Endodermal cell (in vitro differentiated cells): ENCODE data around the gene THSD8. TPM values are rescaled to one million over a fixed set of nuclear protein-coding genes. Genes with fewer than 3 reads are reported as not detected.

Experiments
- DNase-seq: peaks from one replicate; pipeline ENCODE4 v3.0.0-alpha.2; 2017
- H3K27ac ChIP-seq: 2 replicates; pipeline ENCODE4 v1.5.1; 2013; ENCODE audit warnings: mild to moderate bottlenecking, low read depth, low read length, moderate library complexity
- H3K27me3 ChIP-seq: 2 replicates; pipeline ENCODE4 v1.6.1; 2013; ENCODE audit warnings: mild to moderate bottlenecking, low read length, moderate library complexity; ENCODE audit not compliant: insufficient read depth, control insufficient read depth, poor library complexity, severe bottlenecking
- H3K36me3 ChIP-seq: 2 replicates; pipeline ENCODE4 v1.7.0; 2013; ENCODE audit warnings: mild to moderate bottlenecking, low read length, moderate library complexity; ENCODE audit not compliant: control insufficient read depth, insufficient read depth
- H3K4me1 ChIP-seq: one replicate; pipeline ENCODE4 v1.7.0; 2013; ENCODE audit warnings: low read length; ENCODE audit not compliant: control insufficient read depth, insufficient read depth
- H3K4me3 ChIP-seq: 2 replicates; pipeline ENCODE4 v1.5.1; 2013; ENCODE audit warnings: mild to moderate bottlenecking, low read length, moderate library complexity
- H3K9ac ChIP-seq: 2 replicates; pipeline ENCODE4 v1.6.1; 2013; ENCODE audit warnings: mild to moderate bottlenecking, low read length, moderate library complexity; ENCODE audit not compliant: poor library complexity, severe bottlenecking; ENCODE audit errors: extremely low read depth
- H3K9me3 ChIP-seq: 2 replicates; pipeline ENCODE4 v1.6.1; 2013; ENCODE audit warnings: mild to moderate bottlenecking, low read length, moderate library complexity; ENCODE audit not compliant: control insufficient read depth
- H3K27ac Mint-ChIP-seq: 2 replicates; pipeline ENCODE4 v1.8.0; 2020; ENCODE audit warnings: mixed read lengths
- H3K27me3 Mint-ChIP-seq: 2 replicates; pipeline ENCODE4 v1.8.0; 2021; ENCODE audit warnings: mild to moderate bottlenecking, mixed read lengths; ENCODE audit not compliant: insufficient read depth
- H3K36me3 Mint-ChIP-seq: 2 replicates; pipeline ENCODE4 v1.8.0; 2020; ENCODE audit warnings: low read depth, mixed read lengths
- H3K4me1 Mint-ChIP-seq: 2 replicates; pipeline ENCODE4 v1.8.0; 2020; ENCODE audit warnings: mixed read lengths
- H3K4me3 Mint-ChIP-seq: 2 replicates; pipeline ENCODE4 v1.8.0; 2020; ENCODE audit warnings: mild to moderate bottlenecking, moderate library complexity, mixed read lengths
- H3K9me3 Mint-ChIP-seq: 2 replicates; pipeline ENCODE4 v1.8.0; 2020; ENCODE audit warnings: mild to moderate bottlenecking, mixed read lengths
- CTCF ChIP-seq: fragments of 200-600 bp; sonication (generic); conservative IDR thresholded peaks from 2 replicates; pipeline ENCODE4 v1.5.0; 2021; ENCODE audit warnings: antibody characterized with exemption, mild to moderate bottlenecking
- WGBS, 2 experiments: methylation state at CpG; one replicate each; pipeline versions ENCODE4 v1.1.5 to v1.1.7; 2013; ENCODE audit warnings: missing lambda C conversion rate in 2 of 2, mixed read lengths in 1 of 2; ENCODE audit not compliant: insufficient coverage in 1 of 2, insufficient read length in 1 of 2; 5-methylcytosine and 5-hydroxymethylcytosine counted together
- microRNA-seq: library from miRNA; unstranded; fragments of <30 nt; microRNA quantifications from one replicate; pipeline ENCODE4 v1.2.0, GENCODE V29; 2020; ENCODE audit warnings: borderline microRNAs expressed
- total RNA-seq, 2 donors: library from RNA; stranded (reverse); fragmentation: NEBNext Ultra II Directional in 1 of 2; extraction: Animal tissue kit (Norgen Biotek cat#: 25700) in 1 of 2; gene quantifications; 2 replicates in 1 of 2; 3 replicates in 1 of 2; pipeline ENCODE4 v1.2.1, GENCODE V29; 2021

Gene THSD8
- total RNA-seq, 2 donors from 2014 or later = 34.4 to 57.4 TPM

GRCh38 chr19:12847159-12848139, 45.6 kb downstream of the THSD8 start:
- H3K9me3 ChIP-seq = no peaks in the 10 kb centered on the region
- H3K27ac ChIP-seq = no peak overlapping the region
- H3K9me3 Mint-ChIP-seq = no peaks in the 10 kb centered on the region
- no peaks in the 10 kb centered on the region for H3K36me3 Mint-ChIP-seq
- H3K4me3 ChIP-seq = no peak overlapping the region
- no peak overlapping the region for H3K9ac ChIP-seq
- peaks cover 31% of the 10 kb centered on the region for H3K27me3 Mint-ChIP-seq
- no peaks in the 10 kb centered on the region for H3K36me3 ChIP-seq
- H3K27ac Mint-ChIP-seq = peak overlapping the region; percentile 35
- H3K4me3 Mint-ChIP-seq = peak overlapping the region; percentile 26
- WGBS, 2 experiments = 32 to 48% methylated on average over 35 to 69 of the region's 69 CpGs
- TF ChIP-seq CTCF = peak; percentile 100
- H3K4me1 Mint-ChIP-seq = no peaks in the 10 kb centered on the region
- H3K27me3 ChIP-seq = peaks cover 4% of the 10 kb centered on the region
- peak; percentile 98 for DNase-seq
- no peaks in the 10 kb centered on the region for H3K4me1 ChIP-seq

Small RNA genes within 50 kb of the gene (microRNA-seq; reads per million reads assigned to microRNA genes)
- gene MIR5684 (not detected), gene MIR6794 (not detected)

Other genes with a start within 250 kb of the THSD8 start
- 10 to 100 TPM; 10.6 to 11.2 TPM for gene ZNF490, start 191.3 kb upstream of the THSD8 start, total RNA-seq
- gene ZNF791, start 191.1 kb upstream of the THSD8 start, total RNA-seq = 10 to 100 TPM; 23.2 to 32.1 TPM
- gene MAN2B1, start 135.3 kb upstream of the THSD8 start, total RNA-seq = 100 to 1,000 TPM; 101 to 113 TPM
- gene WDR83, start 135.3 kb upstream of the THSD8 start, total RNA-seq = 10 to 100 TPM; 18.8 to 26.2 TPM
- gene DHPS, start 120.2 kb upstream of the THSD8 start, total RNA-seq = 10 to 100 TPM; 76.1 to 98.5 TPM
- gene GNG14, start 114.1 kb upstream of the THSD8 start, total RNA-seq = not detected
- 10 to 100 TPM; 12.6 to 14.7 TPM for gene FBXW9, start 105.4 kb upstream of the THSD8 start, total RNA-seq
- 100 to 1,000 TPM; 106 to 113 TPM for gene TNPO2, start 78.1 kb upstream of the THSD8 start, total RNA-seq
- 100 to 1,000 TPM; 103 to 125 TPM for gene TRIR, start 67.4 kb upstream of the THSD8 start, total RNA-seq
- gene GET3, start 64.6 kb upstream of the THSD8 start, total RNA-seq = 100 to 1,000 TPM in 1 of 2 donors, 10 to 100 TPM in 1; 97.8 to 102 TPM
- 1 to 10 TPM in 1 of 2 donors, under 1 TPM in 1; 0.95 to 1.2 TPM for gene BEST2, start 50.3 kb upstream of the THSD8 start, total RNA-seq
- gene HOOK2, start 26.5 kb upstream of the THSD8 start, total RNA-seq = 100 to 1,000 TPM in 1 of 2 donors, 10 to 100 TPM in 1; 82.1 to 103 TPM
- gene JUNB, start 10.6 kb upstream of the THSD8 start, total RNA-seq = 1 to 10 TPM; 6.7 to 7.2 TPM
- gene PRDX2, start 269 bp upstream of the THSD8 start, total RNA-seq = 100 to 1,000 TPM; 429 to 507 TPM
- gene RNASEH2A, start 4.5 kb downstream of the THSD8 start, total RNA-seq = 10 to 100 TPM; 51.0 to 97.1 TPM
- gene RTBDN, start 32.5 kb downstream of the THSD8 start, total RNA-seq = 1 to 10 TPM in 1 of 2 donors, under 1 TPM in 1; 0.68 to 1.7 TPM
- 10 to 100 TPM in 1 of 2 donors, 1 to 10 TPM in 1; 6.9 to 18.5 TPM for gene MAST1, start 36.4 kb downstream of the THSD8 start, total RNA-seq
- 10 to 100 TPM; 20.8 to 32.3 TPM for gene DNASE2, start 79.4 kb downstream of the THSD8 start, total RNA-seq
- 1 to 10 TPM in 1 of 2 donors, under 1 TPM in 1; 0.91 to 1.0 TPM for gene KLF1, start 85.1 kb downstream of the THSD8 start, total RNA-seq
- gene GCDH, start 89.1 kb downstream of the THSD8 start, total RNA-seq = 10 to 100 TPM; 58.1 to 62.9 TPM
- 1 to 10 TPM; 2.4 to 3.9 TPM for gene SYCE2, start 117.2 kb downstream of the THSD8 start, total RNA-seq
- gene FARSA, start 131.6 kb downstream of the THSD8 start, total RNA-seq = 10 to 100 TPM; 65.1 to 70.8 TPM
- gene CALR, start 136.5 kb downstream of the THSD8 start, total RNA-seq = 1,000 to 10,000 TPM in 1 of 2 donors, 100 to 1,000 TPM in 1; 873 to 1,303 TPM
- gene RAD23A, start 143.8 kb downstream of the THSD8 start, total RNA-seq = 100 to 1,000 TPM in 1 of 2 donors, 10 to 100 TPM in 1; 75.5 to 117 TPM
- gene GADD45GIP1, start 155.2 kb downstream of the THSD8 start, total RNA-seq = 10 to 100 TPM; 31.0 to 34.9 TPM
- gene DAND5, start 167.5 kb downstream of the THSD8 start, total RNA-seq = under 1 TPM; 0.13 to 0.40 TPM
- under 1 TPM; 0.22 to 0.40 TPM for gene NFIX, start 193.4 kb downstream of the THSD8 start, total RNA-seq